Measurements from ENCODE around the gene MAPK12.
A peak's percentile ranks its signal among the peaks of the same experiment; 100 is the strongest.

The MAPK12 gene

GRCh38 chr22:50268655-50269113, 7.2 kb upstream of the MAPK12 start:
- no peak for DNase-seq (ENCODE audit: low read depth)

DNA sequence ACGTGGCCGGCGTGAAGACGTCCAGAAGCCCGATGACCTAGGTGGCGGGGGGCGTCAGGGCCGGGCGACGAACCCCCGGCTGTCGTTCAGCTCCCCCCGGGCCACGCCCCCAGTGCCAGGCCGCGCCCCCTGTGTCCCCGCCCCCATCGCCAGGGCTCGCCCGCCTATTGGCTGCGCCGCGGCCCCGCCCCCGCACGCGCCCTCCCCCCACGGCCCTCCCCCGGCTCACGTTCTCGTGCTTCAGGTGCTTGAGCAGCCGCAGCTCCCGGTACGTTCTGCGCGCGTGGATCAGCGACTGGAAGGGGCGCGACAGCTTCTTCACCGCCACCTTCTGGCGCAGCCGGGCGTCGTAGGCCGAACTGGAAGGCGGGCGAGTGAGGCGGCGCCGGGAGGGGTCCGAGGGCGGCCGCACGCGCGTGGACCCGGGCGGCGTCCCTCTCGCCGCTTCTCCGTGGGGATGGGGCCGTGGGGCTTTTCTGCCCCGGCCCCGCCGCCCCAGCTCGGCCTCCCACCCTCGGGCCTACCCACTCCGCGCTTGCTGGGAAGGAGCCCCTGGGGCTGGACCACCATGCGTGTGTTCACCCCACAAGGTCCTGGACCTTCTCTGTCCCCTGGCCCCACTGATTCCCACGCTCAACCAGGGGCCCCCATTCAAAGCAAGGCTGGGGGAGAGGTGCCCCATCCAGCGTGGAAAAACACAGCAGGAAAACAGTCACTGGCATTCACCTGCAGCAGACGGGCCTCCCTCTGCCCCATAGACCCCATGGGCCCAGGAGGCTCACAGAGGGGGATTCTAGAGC, 6.3 kb upstream of the MAPK12 start:
- DNase-seq (ENCODE audit: low read depth) = peak; percentile 21

DNA sequence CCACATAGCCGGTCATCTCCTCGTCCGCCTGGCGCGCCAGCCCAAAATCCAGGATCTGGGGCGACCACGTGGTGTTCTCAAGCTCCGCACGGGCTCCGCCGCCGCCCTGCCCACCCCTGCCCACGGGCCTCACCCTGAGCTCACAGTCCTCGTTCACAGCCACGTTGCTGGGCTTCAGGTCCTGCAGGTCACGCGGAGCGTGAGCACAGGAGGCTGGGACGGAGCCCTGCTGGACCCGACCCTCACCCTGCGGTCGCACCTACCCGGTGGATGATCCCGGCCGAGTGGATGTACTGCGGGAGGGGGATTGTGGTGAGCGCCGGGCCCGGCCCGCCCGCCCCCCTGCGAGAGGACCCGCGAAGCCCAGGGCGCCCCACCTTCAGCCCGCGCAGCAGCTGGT, 5.5 kb upstream of the MAPK12 start:
- no peak for DNase-seq (ENCODE audit: low read depth)

DNA sequence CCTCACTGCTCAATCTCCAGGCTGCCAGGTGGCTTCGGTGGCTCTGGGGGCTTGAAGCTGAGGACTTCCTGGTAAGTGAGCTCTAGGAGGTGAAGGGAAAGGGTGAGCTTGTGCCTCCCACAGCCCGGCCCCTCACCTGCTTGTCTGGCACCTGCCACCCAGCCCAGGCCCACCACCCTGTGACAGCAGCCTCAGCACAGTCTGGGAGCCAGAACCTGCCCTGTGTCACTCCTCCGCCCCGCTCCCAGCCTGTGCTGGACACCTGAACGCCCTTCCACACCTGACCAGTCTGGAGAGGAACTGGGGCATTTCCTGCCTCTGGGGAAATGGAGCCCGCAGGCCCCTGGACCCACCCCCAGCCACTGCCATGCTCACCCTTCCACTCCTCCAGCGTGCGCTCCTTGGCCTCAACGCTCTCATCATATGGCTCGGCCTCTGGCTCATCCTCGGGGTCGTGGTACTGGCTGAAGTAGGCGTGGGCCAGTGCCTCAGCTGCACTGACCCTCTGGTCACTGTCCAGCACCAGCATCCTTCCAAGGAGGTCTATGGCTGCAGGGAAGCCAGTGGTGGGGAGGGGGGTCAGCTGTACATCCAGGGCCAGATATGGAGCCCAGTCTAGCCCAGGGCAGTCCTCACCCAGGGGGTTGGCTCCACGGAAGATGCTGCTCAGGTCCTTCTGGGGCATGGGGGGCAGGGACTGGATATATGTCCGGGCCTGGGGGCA, 3.6 kb upstream of the MAPK12 start:
- no peak for DNase-seq (ENCODE audit: low read depth)

DNA sequence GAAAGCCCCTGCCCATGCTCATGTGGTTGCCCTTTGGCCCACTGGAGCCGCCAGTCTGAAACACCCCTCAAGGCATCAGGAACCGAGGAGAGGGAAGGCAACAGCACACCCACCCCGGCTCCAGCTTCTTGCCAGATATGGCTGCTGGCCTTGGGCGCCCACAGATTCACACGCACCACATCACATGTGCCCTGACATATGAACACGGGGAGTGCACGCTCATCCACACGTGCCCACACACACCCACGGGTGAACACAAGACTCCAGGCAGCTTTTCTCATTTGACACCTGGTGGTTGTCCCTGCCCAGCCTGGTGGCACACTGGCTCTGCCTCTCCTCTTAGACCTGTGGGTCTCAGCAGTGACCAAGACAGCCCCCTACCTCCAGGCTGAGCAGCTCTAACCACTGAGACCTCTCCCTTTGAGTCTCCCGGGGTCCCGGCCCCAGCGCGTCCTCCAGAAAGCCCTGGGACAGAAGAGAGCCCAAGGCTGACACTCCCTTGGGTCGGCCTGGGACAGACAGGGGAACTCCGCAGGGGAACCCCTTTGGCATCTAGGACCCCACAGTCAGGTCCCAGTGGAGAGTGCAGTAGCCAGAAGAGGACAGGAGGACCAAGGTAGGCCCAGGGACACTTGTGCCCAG, 2.7 kb upstream of the MAPK12 start:
- no peak for DNase-seq (ENCODE audit: low read depth)

GRCh38 chr22:50262973-50263617, 1.6 kb upstream of the MAPK12 start:
- no peak for DNase-seq (ENCODE audit: low read depth)

- DNase-seq (ENCODE audit: low read depth) = no peak
Observed at GRCh38 chr22:50262460-50262911, 1.0 kb upstream of the MAPK12 start.

DNA sequence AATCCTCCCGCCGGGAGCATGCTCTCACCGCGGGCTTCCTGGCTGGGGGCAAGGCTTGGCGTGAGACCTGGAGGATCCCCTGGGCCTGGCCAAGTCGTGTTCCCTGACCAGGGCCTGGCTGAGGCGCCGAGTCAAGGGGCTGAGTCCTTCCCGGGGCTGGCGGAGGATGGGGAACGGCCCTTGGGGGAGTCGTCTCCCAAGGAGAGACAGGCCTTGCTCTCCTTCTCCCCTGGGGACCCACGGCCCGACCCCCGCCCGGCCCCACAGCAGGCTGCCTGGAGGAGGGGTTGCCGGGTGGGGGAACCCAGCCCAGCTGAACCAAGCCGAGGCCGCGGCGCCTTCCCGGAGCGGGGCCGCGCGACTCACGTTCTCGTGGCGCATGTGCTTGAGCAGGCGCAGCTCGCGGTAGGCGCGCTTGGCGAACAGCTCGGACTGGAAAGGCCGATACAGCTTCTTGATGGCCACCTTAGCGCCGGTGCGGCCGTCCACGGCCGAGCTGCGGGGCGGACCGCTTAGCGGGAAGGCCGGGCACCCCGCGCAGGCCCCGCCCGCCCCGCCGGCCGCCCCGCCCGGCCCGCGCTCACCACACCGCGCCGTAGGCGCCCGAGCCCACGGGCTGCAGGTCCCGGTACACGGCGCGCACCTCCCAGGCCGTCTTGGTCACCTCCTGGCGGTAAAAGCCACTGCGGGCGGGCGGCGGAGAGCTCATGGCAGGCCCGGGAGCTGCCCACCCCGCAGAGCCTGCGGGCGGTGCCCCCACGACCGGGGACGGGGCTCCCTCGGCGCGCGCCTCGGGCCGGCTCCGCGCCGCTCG, 475 bp downstream of the MAPK12 start:
- DNase-seq (ENCODE audit: low read depth) = no peak

DNA sequence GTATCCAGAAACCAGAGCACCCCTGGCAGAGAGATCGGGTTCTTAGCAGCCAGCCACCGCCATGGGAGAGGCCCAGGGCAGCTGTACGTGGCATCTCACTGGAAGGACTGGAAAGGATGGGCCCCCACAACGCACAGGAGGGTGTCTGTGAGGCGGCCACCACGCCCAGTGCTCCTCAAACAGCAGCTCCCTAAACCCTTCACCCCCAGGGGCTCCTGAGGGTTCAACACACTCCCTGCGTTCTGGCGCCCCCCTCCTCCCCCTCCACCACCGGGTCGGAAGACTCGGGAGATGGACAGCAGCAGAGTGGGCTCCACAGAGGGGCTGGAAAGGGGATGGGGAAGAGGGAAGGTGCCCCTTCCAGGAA, 1.1 kb downstream of the MAPK12 start:
- DNase-seq (ENCODE audit: low read depth) = no peak

GRCh38 chr22:50259302-50259701, 2.2 kb downstream of the MAPK12 start:
- no peak for DNase-seq (ENCODE audit: low read depth)

GRCh38 chr22:50258361-50259292, 2.9 kb downstream of the MAPK12 start:
- no peak for DNase-seq (ENCODE audit: low read depth)

DNA sequence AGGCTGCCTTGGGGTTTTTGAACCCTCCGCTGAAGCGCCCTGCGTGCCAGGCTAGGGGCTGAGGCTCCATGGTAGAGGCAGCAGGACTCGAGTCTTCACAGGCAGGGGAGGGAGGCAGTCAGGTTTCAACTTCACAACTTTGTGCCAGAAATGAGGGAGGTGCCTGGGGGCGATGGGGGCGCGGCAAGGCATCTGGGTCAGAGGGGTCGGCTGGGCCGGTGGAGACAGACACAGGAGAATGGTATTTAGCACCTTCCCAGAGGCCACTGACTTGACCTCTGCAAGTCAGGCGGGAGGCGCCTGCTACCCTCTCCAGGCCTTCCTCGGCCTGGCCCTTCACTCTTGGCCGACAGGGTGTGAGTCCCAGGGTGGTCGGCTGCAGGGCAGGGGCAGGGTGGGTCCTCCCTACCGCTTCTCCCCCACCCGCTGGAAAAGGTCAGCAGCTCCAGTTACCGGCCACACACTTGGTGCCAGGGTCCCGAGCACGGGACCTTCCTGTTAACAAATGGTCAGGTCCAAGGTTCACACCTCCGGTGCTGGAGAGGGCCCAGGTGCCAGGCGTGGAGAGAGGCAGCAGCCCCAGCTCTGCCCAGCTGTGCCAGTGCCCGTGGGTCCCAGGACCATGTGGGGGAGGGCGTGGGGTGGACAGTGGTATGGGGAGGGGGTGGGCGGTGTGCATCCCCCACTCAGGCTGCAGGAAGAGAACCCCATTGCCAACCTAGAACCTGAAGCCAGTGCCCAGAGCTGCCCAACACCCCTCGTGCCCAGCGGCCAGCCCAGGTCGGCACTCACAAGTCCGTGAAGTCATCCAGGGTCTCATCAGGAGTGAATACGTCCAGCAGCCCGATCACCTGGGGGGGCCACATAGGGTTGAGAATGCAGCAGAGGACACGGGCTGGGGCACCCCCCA, 3.8 kb downstream of the MAPK12 start:
- DNase-seq (ENCODE audit: low read depth) = no peak

GRCh38 chr22:50257041-50257440, 4.4 kb downstream of the MAPK12 start:
- DNase-seq (ENCODE audit: low read depth) = no peak

DNA sequence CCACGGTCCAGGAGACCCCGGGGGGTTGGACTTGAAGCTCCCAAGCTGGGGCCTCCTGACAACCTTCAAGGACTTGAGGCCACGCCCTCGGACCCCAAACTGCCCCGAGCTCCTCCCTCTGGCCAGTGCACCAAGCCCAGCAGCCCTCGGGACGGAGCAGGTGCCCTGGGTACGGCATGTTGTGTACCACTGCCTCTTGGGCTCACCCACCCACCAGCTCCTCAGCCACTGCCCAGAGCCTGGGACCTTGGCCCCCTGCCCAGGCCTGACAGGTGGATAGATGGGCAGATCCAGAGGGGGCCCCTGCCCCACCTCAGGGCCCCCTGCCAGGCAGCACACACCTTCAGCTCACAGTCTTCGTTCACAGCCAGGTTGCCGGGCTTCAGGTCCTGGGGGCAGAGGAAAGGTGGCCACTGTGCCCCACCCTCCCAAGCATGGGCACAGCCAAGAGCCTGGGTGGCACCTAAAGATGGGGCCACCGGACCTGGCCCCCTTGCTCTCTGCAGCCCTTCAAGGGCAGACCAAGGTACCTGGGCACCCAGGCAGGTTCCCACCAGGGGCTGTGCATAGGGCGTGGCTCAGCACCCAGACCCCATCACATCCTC, 5.1 kb downstream of the MAPK12 start:
- DNase-seq (ENCODE audit: low read depth) = no peak

- DNase-seq (ENCODE audit: low read depth) = no peak
Observed at GRCh38 chr22:50255607-50256006, 5.9 kb downstream of the MAPK12 start.

DNA sequence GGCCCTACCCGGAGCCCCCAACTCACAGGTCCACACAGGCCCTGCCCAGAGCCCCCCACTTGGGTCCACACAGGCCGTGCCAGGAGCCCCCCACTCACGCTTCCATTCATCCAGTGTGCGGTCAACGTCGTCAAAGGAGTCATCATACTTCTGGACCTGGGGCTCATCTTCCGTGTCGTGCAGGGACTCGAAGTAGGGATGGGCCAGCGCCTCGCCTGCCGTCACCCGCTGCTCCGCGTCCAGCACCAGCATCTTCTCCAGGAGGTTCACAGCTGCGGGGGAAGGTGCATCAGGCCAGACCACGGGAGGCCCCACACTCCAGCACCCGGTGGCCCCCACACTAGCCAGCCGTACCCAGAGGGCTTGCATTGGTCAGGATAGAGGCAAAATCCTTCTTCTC, 6.4 kb downstream of the MAPK12 start:
- DNase-seq (ENCODE audit: low read depth) = no peak

- DNase-seq (ENCODE audit: low read depth) = no peak
Observed at GRCh38 chr22:50253941-50254340, 7.5 kb downstream of the MAPK12 start.

DNA sequence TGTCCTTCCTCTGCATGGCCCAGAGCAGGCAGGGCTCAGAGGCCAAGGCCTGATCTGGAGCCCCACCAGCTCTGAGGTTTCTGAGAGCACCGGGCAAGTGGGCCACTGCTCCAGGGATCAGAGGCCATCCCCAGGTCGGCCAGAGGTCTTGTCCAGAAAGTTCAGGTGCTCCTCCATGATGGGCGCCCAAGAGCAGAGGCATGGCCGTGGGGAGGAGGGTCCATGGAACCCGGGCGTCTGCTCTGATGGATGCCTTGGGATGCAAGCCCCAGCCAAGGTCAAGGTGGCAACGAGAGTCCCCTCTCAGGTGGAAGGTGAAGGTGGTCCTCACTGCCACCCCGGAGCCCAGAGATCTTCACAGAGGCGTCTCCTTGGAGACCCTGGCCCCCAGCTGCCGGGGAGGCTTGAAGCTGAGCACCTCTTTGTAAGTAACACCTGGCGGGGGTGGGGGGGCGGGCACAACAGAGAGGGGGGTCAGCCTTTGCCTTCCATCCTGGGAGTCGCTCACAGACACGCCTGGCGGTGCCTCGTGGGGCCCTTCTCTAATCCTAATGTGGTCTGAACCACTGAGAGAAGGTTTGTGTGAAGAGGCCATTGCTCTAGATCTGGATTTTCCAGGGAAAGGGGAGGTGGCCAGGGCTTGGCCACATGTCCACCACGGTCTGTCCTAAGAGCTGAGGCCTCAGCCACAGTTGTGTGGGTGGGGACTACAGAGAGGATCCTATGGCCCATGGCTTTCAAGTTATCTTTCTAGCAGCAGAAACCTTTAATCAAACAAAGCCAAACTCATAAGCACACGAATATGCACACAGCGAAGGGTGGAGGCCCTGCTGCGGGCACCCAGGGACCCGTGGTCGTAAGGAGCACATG, 8.2 kb downstream of the MAPK12 start:
- DNase-seq (ENCODE audit: low read depth) = no peak

Data from stimulated activated CD8-positive, alpha-beta memory T cell treated with anti-CD3 and anti-CD28 coated beads, Interleukin-12 subunit alpha, Interleukin-12 subunit beta, amount 100 ng/mL, for 4 hours (primary cell).